NCI-H1048 (cell line): ENCODE data around the gene AIFM1.

Source experiments
- DNase-seq: peaks from one replicate; lab custom pipeline; 2025; lab: John Stamatoyannopoulos, UW

AIFM1 gene

GRCh38 chrX:130170752-130171445, 5.3 kb upstream of the AIFM1 start:
- no peak for DNase-seq

GRCh38 chrX:130167040-130167439, 1.4 kb upstream of the AIFM1 start:
- DNase-seq: no peak

GRCh38 chrX:130166503-130166777, 799 bp upstream of the AIFM1 start:
- DNase-seq: no peak

DNA sequence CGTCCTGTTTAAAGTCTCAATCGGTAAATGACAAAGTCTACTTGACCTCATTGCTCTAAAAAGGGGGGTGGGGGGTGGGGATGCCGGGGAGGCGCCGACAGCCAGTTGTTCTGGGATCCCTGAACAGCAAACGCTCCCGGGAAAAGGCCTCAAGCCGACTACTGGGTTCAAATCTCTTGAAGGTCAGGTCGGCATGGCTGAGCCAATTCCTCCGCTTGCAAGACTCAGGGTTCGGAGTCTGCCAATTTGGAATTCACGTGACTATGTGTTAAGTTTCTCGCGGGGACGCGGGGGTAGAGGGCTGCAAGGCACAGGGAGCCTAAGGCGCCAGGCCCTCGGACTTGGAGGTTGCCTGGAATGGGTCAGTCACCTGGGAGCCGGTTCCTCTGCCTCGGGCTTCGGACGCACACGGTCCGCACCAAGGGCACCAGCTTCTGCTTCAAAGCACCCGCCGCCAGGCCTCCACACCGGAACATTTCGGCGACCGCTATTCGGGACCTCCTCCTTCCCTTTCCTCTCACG, 399 bp downstream of the AIFM1 start:
- no peak for DNase-seq

- DNase-seq: no peak
Measured at GRCh38 chrX:130163398-130163797, 2.2 kb downstream of the AIFM1 start.

DNA sequence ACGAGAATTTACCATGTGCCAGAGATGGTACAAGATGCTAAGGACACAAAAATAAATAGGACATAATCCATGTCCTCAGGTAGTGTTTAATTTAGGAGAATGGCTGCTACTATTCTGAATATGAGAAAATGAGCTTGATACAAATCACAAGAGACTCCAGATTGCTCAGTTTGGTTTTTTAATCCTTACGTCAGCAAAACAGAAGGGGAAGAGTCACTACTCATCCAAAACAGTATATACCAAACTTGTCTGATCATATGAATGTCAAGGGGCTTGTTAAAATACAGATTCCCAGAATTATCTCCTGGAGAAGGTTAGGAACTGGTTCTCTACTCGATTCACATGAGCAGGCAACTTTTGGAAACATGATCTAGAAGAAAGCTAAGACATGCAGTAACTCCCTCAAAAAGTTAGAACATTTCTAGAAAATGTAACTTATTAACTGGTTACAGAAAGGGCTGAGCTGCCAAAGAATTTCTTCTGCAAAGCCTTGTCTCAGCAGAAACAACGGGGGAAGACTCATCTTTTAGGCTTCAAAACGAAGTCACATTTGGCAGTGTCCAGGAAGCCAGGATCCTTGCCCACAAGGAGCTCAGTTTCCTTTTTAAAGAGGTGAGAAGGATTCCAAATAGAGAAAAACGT, 3.4 kb downstream of the AIFM1 start:
- DNase-seq: no peak

DNA sequence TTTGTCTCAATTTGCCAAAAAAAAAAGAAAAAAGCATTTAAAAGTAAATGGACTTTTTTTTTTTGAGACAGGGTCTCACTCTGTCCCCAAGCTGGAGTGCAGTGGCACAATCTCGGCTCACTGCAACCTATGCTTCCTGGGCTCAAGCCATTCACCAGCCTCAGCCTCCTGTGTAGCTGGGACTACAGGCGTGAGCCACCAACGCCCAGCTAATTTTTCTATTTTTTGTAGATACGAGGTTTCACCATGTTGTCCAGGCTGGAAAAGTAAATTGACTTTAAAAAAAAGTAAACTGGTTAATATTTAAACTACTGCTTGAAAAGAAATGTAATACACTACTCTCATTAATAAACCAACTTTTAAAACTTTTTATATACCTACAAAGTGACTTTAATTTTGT, 5.9 kb downstream of the AIFM1 start:
- DNase-seq: no peak

DNA sequence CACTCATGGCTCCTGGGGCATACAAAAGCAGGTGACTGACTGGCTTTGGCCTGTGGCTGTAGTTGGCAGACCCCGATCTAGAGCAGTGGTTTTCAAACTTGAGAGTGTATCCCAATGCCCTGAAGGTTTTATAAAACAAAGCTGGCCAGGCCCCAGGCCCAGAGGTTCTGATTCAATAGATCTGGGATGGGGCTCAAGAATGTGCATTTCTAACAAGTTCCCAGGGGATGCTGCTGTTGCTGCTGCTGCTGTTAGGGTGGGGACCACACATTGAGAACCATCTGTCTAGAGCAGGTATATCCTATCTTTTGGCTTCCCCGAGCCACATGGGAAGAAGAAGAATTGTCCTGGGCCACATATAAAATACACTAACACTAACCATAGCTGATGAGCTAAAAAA, 7.3 kb downstream of the AIFM1 start:
- no peak for DNase-seq

GRCh38 chrX:130155564-130155963, 10.1 kb downstream of the AIFM1 start:
- DNase-seq: no peak

DNA sequence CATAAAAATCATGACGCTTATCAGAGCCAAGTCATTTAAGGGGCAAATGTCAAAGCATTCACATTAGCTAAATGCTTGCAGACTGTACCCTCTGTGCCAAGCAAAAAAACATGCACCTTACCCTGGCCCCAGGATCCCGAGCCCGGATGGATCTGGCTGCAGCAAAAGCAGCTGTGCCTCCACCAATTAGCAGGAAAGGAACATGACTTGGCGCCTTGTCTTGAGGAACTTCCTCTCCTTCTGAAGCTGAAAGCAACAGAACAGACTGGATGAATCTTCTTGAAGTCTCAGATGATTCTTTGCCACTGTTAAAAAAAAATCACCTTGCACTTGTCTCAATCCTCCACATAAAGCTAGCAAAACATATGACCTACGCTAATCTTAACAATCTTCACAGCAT, 18.0 kb downstream of the AIFM1 start:
- no peak for DNase-seq

- no peak for DNase-seq
Measured at GRCh38 chrX:130145123-130145522, 20.5 kb downstream of the AIFM1 start.

- no peak for DNase-seq
Measured at GRCh38 chrX:130144509-130144908, 21.1 kb downstream of the AIFM1 start.

DNA sequence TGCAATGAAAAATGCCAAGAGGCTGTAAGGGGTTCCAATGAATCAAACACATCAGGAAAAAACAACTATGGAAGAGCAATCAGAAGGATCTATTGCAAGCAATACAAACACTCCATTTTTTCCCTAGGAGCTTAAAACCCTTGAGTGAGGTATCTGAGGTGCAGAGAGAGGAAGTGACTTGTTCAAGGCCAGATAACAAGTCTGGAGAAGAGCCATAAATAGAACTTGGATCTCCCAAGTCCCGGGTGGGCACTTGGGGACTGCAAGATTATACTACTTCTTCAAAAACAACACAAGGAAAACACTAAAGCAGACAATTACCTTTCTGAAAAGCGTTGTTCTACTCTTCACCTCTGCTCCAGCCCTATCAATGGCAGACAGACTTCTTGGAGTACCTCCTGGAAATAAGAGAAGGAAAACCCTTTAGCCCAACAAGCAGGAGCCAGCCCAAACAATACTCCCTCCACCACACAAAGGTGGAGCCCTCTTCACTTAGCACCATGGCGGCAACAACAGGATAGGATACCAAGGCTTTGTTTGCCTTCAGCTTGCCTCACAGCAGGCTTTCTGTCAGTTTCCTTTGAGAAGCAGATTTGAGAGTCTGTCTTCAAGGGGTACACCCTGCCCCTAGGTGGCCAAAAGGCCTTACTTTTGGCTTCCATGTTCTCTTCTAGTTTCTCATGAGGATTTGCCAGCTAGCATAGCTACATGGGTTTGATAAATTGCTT, 26.0 kb downstream of the AIFM1 start:
- no peak for DNase-seq

GRCh38 chrX:130136961-130137360, 28.7 kb downstream of the AIFM1 start:
- DNase-seq: no peak

- no peak for DNase-seq
Measured at GRCh38 chrX:130136496-130136895, 29.1 kb downstream of the AIFM1 start.

- DNase-seq: no peak
Measured at GRCh38 chrX:130130990-130131389, 34.7 kb downstream of the AIFM1 start.

DNA sequence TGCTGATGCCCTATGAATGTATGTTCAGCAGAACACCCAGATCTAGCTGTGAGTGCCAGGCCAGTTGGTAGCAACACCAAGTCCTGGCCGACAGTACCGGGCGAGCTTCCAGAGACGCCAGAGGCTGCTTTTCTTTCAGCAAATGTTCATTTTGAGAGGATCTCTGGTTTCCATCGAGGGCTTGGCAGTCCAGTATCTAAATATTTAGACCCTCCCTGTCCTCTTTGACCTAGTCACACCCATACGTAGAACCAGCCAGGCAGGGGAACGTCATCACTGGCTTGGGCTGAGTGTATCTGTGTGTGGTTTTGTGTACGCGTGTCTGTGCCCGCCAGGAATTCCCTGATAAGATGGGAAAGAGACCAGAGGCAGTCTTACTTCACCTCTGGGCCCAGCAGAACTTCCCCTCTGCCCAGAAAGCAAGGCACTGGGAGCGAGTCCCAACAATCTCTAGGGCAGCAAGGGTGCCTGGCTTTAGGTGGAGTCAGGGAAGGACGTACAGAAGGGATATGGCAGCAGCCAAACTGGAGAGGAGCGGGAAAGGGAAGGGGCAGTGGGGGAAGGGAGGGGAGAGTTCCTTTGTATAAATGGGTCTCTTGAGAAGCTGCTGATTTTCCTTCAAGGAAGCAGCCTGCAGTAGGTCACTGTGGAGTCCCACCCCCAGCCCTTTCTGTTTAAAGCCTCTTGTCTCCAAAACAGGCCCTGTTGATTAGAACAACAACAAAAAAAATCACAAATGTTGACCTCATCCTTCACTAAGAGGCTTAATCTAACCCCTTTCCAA, 40.4 kb downstream of the AIFM1 start:
- DNase-seq: no peak

- no peak for DNase-seq
Measured at GRCh38 chrX:130124577-130124976, 41.1 kb downstream of the AIFM1 start.

DNA sequence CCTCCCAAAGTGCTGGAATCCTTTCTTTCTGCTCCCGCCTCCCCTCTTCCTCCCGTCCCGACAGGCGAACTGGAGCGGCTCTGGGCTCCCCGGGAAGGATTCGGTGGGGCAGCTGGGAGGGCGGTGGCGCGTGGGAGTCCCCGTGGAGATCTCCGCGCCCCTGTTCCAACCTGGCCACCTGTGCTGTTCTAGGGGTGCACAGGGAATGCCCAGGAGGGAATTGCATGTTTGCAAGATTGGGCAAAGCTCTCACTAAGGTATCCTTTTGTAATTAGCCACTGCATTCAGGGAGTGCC, 44.2 kb downstream of the AIFM1 start:
- no peak for DNase-seq

- no peak for DNase-seq
Measured at GRCh38 chrX:130120746-130121504, 44.7 kb downstream of the AIFM1 start.

DNA sequence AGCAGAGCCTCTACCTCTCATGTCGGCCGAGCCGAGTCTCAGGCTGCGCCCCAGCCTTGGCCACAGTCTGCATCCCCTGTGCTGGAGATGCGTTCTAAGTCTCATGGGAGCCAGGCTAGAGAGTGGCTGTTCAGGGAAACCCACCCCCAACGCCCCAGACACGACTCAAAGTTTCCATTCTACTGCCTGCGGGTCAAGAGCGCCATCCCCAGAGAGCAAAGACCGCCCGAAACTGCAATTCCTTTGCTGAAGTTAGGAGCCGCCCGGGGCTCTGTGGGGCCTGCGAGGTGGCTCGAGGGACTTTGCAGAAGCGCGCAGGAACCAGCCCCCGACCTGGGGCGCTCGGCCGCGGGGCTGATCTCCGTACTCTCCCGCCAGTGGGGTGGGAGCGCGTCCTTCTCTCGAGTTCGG, 45.3 kb downstream of the AIFM1 start:
- DNase-seq: no peak

DNA sequence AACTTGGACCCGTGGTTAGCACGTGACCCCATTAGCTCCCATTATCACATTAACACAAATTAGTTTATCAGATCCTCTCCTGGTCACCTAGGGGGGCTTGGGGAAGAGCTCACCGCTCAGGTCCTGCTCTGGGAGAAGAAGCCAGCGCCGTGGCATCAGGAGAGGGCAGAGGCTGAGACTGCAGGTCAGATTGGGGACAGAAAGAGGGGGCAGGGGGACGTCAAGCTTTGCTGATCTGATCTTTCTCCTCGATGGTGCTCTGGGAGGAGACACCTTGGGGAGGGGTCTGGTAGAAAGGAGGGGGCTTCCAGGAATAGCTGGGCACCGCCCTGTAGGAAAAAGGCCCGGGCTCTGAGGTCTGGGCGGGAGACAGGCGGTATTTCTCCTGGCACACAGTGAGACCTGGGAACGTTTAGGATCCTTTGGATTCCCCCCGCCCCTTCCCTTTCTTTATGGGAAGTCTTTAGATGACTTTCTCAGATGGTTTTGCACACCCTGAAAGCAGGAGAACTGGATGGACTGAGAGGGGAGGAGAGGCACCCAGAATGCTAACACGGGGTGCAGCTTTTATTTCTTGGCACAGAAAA, 46.2 kb downstream of the AIFM1 start:
- no peak for DNase-seq
